HG03457 (cell line): ENCODE measurements around the gene SH3PXD2B.

ENCODE experiments used
- ATAC-seq: cut with Tn5 transposase; IDR thresholded peaks from one replicate; pipeline ENCODE4 v1.9.1; 2021; ENCODE audit warnings: moderate number of reproducible peaks; ENCODE audit not compliant: unreplicated experiment

The SH3PXD2B gene

DNA sequence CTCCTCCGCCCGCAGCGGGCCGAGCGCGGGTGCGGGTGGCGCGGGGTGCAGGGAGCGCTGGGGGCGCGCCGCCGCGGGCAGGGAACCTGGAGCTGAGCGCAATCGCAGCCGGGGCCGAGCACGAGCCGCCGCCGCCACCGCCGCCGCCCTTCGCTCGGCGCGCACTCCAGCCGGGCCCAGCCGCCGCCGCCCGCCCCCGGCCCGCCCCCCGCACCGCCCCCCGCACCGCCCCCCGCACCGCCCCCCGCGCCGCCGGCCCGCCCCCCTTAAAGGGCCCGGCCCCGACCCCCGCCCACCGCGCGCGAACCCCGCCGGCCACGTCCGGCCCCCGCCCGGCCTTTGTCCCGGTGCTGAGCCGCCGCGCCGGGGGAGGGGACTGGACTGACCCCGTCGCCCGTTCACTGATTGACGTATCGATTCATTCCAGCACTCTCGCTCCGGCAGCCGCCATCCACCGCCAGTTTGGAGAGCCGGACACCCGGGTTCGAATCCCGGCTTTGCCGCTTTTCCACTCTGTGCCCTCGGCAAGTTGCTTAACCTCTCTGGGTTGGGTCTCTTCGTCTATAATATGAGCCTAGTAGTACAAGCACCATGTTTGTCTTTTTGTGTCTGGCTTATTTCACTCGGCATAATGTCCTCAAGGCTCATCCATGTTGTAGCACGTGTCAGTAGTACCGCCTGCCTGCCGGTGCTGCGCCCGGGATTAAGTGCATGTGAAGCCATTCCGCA is at the start of gene SH3PXD2B:
Gene SH3PXD2B (minus strand): TSS at position 168 of the 729 bp plus-strand sequence. CDS start 173 bp downstream, outside the sequence.
- no peak for ATAC-seq

DNA sequence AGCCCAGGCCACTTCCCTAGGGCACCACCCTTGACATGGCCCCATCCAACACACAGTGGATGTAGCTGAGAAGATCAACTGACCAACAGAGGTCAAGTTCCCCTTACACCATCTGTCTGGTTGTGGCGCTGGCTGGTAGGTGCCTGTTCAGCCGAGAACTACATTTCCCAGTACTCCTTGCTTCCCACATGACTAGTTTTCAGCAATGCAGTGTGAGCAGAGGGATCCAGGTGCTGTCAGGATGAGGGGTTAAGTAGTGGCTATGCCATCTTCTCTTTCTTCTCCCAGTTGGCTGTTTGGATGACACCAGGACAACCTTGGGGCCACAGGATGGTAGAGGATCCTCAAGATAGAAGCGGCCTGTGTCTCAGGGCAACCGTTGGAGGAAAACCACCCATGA is 48.6 kb upstream of the SH3PXD2B start:
- no peak for ATAC-seq

DNA sequence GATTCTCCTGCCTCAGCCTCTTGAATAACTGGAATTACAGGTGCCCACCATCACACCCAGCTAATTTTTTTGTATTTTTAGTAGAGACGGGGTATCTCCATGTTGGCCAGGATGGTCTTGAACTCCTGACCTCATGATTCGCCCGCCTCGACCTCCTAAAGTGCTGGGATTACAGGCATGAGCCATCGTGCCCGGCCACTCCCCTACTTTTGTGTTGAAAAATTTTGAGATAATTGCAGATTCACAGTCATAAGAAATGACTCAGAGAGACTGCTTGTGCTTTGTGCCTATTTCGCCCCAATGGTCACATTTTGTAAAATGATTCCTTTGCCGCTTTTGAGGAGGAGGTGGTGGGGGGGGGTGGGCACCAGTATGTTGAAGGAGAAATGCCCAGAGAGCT is 48.1 kb upstream of the SH3PXD2B start:
- no peak for ATAC-seq

DNA sequence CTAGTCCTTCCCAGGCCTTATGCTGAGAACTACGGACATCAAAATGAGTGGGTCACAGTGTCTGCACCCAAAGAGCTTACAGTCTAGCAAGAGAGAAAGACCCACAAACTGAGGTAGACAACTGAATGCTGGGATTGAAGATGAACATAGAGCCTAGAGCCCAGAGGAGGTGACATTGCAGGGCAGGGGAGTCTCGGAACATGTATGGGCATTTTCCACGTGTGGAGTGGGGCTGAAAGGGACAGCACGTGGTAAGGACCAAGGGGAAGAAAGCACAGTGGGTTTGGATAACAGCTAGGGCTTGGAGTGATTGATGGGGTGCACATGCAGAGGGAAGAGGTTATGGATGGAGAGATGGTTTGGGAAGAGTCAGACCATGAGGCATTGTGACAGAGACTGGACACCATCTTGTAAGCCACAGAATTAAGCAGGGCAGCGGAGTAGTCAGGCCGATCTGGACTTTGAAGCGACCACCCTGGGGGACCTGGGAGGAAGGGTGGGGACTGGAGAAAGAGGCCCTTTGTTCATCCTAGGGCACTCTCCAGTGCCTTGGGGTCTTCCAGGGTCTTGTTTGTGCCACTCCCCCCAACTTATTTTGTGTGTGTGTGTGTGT is 47.5 kb upstream of the SH3PXD2B start:
- ATAC-seq, result no peak

DNA sequence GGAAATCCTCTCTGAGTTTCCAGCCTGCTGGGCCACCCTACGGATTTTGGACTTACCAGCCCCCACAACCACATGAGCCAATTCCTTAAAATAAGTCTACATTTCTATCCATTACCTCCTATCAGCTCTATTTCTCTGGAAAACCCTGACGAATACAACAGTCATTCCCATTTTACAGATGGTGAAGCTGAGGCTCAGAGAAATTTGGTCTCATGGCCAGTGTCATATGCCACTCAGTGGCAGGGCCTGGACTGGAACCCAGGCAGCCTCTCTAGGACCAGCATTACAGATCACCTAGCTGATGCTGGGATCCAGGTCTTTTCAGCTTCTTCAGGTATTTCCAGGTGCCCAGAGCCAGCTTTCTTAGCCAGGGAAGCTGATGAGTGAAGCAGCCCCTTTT is 45.0 kb upstream of the SH3PXD2B start:
- ATAC-seq, result no peak

DNA sequence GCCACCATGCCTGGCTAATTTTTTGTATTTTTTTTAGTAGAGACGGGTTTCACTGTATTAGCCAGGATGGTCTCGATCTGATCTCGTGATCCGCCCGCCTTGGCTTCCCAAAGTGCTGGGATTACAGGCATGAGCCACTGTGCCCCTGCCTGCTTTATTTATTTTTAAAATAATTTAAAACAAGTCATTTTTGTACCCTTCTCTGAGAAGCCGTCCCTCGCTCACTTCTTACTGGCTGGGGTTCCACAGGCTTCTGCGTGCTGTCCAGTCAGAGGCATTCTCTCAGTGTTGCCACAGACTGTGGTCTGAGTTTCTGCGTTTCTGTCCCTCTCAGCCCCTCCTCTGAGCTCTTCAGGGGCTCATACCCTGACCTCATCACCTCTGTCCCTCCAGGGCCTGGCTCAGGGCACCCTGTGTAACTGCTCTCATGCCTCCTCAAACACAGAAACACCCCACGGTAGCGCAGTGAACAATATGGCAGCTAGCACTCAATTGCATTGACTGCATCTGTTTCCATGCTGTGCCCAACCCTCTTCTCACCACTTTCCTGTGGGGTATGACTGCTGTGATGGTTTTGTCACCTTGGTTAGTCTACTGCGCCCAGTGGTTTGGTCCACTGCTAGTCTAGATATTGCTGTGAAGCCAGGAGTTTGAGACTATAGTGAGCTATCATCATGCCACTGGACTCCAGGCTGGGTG is 44.3 kb upstream of the SH3PXD2B start:
- no peak for ATAC-seq

DNA sequence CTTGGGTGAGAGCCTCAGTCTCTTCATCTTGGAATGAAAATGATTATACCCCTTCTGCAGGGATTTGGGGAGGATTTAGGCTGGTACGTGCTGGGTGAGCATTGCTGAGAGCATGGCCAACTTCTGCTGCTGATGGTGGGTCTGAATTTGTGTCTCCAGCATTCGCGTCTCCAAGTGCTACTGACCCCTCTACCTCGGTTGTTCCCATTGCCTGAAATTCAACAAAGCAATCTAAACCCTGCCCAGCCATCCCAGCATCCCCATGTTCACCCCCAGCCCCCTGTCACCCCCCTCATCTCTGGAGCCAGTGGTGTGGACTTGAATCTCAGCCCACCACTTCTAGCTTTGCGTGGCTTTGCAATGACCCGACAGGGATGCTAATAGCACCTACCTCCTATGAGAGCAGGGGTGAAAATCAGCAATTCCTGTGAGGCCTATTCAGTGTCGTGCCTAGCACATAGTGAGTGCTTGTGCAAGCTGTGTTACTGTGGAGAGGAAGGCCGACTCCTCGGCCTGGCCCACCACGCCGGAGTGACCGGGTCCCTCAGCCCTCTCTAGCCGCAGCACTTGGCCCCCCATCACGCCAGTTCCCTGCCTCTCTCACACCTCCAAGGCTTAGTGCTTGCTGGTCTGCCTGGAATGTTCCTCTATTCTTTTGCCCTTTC is 43.4 kb upstream of the SH3PXD2B start:
- ATAC-seq, result no peak

DNA sequence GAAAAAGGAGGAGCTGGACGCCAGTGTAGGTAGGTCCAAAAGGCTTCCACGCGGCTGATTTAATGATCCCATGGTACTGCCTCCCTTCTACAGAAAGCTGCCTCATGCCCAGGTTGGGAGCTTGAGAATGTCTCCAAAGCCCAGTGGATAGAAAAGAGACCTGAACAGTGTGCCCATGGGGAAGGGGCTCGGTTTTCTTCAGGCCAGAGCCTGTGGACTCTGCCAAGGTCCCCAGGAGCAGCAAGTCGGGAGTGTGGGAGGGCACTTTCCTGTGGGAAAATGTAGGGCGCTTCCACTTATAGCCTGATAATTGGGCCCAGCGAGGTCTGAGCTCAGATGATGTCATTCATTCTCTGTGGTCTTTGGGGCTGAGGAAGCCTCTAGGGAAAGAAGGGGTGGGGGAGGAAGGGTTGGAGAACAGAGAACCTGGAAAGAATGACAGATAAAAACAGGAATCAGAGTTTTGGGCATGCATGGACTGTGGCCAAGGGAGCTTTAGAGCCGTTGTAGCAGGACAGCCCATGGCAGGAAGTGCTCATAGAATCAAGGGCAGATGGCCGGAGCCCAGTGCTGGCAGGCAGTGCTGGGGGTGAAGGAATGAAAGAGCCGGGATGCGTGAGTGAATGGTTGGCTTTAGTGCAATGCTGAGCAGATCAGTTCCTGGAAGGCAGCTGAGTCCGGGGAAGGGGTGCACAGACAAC is 42.5 kb upstream of the SH3PXD2B start:
- ATAC-seq, result no peak

DNA sequence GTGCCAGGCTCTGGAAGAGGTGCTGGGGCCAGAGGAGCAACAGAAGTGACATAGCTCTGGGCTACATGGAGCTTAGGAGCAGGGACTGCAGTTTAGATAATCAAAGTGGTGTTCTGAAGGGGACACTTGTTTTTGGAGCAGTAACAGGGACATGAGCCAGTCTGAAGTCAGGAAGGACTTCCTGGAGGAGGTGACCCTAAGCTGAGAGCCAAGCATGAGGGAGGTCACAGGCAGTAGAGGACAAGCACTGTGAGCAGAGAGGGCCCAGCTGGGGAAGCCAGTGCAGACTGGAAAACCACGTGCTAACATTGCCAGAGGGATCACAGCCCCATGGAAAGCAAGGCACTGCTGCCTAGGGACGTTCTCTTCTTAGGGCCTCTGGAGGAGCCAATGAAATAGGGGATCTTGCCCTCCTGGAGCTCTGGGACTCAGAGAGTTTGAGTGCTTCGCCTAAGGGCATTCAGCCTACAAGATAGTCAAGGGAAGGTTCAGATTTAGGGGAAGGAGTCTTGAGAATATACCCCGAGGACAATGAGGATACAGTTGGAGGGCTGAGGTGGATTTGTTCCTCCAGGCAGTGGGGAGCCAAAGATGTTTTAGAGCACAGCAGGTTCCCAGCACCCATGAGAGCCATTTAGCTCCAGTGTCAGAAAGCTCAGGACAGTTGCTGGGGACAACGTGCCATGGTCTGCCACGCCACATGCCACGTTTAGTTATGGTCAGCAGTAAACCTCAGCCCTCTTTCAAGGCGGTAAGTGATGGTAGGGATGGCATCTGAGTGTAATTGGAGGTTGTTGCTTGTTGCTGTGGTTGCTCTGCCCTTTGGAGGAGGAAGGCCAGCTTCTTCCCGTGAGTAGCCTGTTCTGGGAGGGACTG is 40.5 kb upstream of the SH3PXD2B start:
- ATAC-seq, result no peak

DNA sequence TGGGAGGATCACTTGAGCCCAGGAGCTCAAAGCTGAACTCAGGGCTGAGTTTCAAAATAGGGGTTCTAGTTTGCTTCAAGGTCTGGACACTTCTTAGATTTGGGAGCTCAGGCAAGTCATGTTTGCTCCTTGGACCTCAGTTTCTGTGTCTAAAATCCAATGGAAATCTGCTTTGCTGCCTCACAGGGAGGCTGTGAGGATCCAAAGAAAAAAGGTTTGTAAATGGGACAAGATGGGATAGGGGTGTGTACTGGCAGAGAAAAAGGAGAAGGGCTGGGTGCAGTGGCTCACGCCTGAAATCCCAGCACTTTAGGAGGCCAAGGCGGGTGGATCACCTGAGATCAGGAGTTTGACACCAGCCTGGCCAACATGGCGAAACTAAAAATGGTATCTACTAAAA is 39.6 kb upstream of the SH3PXD2B start:
- no peak for ATAC-seq

DNA sequence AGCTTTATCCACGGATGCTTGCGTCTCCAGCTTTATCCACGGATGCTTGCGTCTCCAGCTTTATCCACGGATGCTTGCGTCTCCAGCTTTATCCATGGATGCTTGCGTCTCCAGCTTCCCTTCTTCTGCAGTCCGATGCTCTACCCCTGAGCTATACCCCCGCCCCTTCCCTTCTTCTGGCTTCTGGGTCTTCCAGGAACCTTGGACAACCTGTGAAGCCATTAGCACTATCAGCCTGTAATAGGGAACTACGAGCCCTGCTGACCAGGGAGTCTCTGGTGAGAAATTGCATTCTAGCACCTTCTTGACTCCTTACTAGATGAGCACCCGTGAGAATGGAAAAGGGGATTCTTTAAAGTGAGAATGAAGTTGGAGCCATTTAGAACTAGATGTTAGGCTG is 39.1 kb upstream of the SH3PXD2B start:
- no peak for ATAC-seq

DNA sequence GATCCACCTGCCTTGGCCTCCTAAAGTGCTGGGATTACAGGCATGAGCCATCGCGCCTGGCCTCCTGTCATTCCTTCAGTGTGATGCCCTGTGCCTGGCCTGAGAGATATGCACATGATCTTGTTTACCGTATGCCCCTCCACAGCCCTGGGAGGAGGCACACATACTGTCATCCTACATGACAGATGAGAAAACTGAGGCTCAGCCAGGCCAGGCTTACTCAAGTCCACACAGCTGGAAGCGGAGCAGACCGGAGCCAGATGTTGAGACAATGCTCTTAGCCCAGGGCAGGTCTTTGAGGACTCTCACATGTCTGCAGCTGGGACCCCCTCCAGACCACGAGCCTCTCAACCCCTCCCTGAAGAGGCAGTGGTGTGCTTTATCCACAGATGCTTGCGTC is 38.7 kb upstream of the SH3PXD2B start:
- no peak for ATAC-seq

DNA sequence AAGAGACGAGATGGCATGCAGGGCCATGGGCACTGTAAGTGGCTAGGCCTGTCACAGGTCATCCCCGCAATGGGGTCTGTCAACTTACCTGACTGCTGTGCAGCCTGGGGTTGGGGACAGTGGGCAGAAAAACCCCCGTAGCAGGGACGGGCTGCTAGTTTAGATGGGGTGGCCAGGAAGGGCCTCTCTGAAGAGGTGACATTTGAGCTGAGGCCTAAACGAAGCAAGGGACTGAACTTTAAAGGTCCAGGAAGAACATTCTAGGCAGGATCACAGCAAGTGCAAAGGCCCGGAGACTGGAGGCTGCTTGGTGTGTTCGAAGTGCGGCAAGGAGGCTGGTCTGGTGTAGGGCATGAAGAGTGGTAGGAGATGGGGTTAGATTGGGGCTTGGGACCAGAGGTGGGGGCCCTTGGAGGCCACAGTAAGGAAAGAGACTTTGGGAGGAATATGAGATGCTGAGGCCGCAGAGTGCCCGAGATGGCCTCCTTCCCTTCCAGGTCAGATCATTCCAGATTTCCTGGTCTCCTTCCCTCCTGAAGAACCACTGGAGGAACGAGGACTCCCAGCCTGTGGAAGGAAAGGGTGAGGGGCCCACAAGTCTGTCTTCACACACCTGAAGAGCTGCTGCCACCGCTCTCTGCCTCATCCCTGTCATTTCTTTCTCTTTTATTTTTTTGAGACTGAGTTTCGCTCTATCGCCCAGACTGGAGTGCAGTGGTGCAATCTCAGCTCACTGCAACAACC is 37.9 kb upstream of the SH3PXD2B start:
- no peak for ATAC-seq

DNA sequence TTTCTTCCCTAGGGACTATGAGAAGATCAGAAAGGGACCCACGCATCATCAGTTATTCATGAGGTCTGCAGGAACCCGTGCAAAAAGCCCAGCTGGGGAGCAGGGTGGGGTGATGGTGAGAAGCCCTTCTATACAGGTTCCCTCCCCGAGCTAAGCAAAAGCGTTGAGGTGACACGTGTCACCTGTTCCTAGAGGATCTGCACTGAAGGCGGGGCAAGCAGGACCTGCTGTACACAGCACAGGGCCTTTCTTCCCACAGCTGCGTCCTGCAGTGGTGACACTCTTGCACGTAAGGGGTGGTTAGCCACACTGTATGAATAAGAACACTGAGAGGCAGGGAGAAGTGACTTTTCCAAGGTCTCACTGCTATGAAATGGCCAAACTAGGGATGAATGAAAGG is 37.2 kb upstream of the SH3PXD2B start:
- no peak for ATAC-seq

DNA sequence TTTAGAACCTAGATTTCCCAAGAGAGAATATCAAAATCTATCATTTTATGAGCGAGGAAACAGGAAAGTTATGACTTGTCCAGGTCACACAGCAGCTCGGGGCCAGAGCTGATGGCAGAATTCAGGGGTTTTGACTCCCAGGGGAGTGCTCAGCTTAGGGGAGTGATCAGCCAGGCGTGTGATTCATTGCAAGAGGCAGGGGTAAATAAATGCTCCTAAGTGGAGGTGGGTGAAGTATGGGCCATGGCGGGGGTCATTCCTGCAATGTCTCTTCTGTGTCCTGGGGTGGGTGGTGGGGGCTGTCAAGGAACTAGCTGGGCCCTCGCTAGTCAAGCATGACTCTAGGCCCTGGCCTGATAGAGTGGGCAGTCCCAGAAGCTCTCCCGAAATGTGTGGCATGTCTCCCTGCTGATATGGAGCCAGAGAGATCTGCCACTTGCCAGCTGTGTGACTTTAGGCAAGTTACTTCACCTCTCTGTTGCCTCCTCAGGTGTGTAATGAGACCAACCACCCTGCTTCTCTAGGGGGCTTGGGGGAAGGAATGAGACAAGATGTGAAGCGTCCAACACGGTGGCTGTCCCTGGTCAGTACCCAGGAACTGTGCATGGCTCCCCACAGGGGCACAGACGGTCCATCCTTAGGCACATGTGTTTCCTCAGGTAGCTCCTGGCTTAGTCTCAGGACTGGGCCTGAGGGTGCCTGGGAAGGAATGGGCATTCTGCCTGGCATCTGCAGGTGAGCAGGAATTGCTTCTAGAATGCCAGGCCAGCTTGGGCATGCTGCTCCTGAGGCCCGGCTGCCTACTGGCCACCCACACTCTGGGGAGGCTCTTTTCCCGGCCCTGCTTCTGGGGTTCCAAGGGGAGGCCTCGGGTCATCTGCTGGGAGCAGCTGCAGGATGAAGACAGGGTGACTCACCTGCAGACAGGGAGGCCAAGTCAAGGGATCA is 36.5 kb upstream of the SH3PXD2B start:
- no peak for ATAC-seq

DNA sequence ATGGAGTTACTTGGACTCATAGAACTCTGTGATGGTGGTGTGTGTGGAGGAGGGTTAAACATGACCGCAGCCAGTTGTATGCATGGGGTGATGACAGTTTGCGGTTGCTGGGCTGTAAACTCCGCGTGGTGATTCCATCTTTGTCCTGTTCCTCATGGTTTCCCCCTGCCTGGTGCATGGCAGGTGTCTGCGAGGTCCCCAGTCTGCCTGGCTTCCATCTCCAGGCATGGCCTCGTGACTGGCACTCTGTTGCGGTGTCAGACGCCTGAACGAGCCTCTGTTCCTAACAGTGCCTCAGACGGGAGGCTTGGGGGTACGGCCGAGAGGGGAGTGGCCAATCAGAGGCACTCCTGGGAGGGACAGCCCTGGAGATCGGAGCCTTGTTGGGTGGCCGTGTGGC is 33.9 kb upstream of the SH3PXD2B start:
- ATAC-seq, result no peak

DNA sequence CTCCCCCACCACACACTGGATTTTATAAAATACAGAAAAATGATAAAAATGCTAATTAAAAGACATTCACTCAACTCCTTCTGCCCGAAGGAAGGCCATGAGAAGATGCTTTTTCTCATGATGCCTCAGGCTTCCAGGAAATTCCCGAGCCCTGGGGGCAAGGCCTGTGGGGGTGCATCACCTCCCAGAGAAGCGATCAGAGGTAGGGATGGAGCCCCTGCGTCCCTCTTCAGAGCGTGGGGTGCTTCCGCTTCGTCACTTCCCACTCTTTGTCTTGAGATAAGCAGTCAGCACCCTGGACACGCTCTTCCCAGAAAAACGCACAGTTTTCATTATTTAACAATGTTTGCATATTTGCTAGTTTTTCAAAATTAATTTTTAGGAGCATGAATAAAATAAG is 33.3 kb upstream of the SH3PXD2B start:
- no peak for ATAC-seq

DNA sequence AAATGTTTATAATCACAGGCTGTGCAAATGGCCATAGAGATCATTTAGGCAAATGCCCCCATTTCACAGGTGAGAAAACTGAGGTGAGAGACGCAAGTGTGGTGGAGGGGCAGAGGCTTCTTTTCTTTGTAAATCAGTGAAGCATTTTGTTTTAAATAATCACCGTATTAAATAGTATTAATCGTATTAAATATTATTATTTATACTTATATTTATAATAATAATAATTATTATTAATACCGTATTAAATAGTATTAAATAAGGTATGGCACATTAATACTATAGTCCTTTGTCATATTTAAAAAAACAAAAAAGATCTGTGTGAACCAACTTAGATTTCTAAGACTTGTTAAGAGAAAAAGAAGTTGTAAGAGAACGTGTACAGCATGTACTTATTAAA is 32.6 kb upstream of the SH3PXD2B start:
- ATAC-seq, result no peak
